Germinal center (tissue), 1 donor: Measurements from ENCODE around the gene PRSS8.

Source experiments
- DNase-seq: peaks from one replicate; pipeline ENCODE4 v3.0.0; 2012; ENCODE audit warnings: mixed read lengths, low spot score

Gene PRSS8

GRCh38 chr16:31128711-31129567 lies 6.6 kb downstream of the PRSS8 start:
- DNase-seq: no peak

DNA sequence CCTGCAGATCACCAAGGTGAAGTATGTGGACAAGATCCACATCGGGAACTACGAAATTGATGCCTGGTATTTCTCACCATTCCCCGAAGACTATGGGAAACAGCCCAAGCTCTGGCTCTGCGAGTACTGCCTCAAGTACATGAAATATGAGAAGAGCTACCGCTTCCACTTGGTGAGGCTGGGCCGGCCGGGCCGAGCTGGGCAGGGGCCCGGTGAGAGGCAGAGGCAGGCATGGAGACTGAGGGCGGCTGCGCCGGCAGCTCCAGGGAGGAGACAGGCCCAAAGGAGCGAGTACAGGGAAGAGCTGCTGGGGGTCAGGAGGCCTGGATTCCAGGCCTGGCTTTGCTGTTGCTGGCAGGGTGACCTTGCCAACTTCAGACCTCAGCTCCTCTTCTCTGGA lies 8.3 kb downstream of the PRSS8 start:
- no peak for DNase-seq

DNA sequence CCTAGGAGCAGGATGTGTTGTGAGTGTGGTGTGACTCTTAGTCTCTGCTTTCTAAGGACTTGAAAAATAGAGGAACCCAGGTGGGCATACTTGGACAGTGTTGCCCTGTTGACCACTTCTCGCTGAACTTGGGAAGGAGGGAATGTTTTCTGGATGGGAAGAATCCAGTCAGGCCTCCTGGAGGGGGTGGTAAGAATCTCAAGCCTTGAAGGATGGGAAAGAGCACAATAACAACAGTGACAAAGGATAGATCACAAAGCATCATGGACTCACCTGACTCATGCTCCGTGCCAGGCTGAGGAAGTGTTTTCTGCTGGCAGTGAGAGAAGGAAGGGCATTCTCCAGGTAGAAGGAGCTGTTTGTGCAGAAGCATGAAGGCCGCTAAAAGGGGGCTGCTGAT lies 9.7 kb downstream of the PRSS8 start:
- DNase-seq: no peak

- DNase-seq: no peak
These were observed 15.4 kb downstream of the PRSS8 start for GRCh38 chr16:31120129-31120528.

- no peak for DNase-seq
These were observed 17.0 kb downstream of the PRSS8 start for GRCh38 chr16:31118223-31119155.

DNA sequence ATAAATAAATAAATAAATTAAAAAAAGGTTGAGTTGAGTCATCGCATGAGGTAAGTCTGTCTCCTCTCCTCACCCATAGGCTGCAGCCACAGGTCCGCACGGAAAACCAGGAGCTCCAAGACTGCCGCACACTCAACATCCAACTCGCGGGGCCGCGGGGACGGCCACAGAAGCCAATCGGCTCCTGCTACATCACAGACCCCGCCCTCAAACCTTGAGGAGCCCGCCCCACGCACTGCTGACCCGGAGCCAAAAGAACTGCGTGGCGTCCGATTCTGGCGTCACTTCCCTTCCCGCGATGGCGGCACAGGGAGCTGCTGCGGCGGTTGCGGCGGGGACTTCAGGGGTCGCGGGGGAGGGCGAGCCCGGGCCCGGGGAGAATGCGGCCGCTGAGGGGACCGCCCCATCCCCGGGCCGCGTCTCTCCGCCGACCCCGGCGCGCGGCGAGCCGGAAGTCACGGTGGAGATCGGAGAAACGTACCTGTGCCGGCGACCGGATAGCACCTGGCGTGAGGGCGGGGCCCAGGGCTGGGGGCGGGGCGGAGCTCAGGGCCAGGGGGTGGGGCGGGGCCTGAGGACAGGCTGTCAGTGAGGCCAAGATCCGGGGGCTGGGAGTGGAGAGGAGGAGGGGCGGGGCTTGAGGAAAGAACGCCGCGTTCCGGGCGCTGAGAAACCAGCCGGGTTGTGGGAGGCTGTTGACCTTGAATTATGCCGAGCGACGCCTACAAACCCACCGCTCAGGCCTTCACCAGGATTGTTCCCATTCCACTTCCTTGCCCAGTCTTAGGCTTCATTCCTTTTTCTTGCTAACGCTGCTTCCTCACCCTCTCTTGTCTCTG lies 17.9 kb downstream of the PRSS8 start, which contains the start of gene KAT8:
TSS of gene KAT8 (plus strand) at position 281 of the 839 bp plus-strand sequence. CDS start at position 299, 18 bp downstream.
- DNase-seq: peak; percentile 98

- no peak for DNase-seq
These were observed 21.1 kb downstream of the PRSS8 start for GRCh38 chr16:31114468-31114867.

DNA sequence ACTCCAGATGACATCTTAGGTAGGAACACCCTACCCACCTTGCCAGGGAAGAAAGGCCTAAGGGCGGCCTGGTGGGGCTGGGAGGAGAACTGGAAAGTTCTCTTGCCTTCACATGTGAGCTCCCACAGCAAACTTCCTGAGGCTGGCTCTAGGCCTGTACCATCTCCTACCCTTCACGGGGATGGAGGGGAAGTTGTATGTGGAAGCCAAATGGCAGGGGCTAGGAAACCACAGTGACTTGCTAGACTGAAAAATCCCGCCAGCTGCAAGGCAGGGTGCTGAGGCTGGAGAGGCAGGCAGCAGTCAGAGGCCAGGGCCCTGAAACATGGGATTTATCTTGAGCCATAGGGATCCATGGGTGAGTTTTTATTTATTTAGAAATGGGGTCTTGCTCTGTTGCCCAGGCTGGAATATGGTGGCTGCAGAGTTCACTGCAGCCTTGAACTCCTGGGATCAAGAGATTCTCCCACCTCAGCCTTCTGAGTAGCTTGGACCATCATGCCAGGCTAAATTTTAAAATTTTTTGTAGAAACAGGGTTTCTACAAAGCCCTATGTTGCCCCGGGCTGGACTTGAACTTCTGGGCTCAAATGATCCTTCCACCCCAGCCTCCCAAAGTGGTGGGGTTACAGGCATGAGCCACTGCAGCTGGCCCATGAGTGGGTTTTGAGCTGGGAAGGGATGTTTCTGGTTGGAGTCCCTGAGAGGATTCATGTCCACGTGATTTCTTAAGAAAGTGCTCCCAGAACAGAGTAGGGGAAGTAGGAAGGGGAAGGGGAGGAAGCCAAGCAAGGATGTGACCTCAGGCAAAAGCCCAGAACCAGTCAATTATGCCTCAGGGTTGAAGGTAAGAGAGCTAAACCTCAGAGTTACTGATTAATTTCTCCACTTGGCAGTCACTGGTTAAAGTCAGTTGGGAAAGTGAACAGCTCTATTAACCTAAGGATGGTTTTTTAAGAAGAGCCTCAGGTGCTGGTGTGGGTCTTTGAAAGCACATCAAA lies 22.1 kb downstream of the PRSS8 start:
- no peak for DNase-seq

DNA sequence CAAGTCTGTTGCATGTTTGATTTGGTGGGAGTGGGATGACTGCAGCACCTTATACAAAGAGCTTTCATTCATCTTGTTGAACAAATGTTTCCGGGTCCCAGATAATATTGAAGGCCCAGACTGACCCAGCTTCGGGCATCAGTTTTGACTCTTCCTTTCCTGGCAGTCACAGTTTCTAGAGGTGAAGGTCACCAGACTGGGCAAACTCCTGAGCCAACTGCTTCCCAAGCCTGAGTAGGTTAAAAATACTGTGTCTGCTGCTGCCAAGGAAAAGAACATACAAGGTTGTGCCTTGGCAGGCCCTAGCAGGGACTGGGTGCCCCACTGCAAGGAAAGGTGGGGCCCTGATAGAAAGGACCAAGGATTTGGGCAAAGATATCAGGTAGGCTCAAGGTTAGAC lies 22.8 kb downstream of the PRSS8 start:
- DNase-seq: no peak

GRCh38 chr16:31111881-31112466 lies 23.6 kb downstream of the PRSS8 start:
- DNase-seq: no peak

GRCh38 chr16:31110106-31111034 lies 25.2 kb downstream of the PRSS8 start:
- no peak for DNase-seq

GRCh38 chr16:31109622-31110021 lies 25.9 kb downstream of the PRSS8 start:
- DNase-seq: no peak

GRCh38 chr16:31108794-31109558 lies 26.6 kb downstream of the PRSS8 start:
- DNase-seq: no peak

DNA sequence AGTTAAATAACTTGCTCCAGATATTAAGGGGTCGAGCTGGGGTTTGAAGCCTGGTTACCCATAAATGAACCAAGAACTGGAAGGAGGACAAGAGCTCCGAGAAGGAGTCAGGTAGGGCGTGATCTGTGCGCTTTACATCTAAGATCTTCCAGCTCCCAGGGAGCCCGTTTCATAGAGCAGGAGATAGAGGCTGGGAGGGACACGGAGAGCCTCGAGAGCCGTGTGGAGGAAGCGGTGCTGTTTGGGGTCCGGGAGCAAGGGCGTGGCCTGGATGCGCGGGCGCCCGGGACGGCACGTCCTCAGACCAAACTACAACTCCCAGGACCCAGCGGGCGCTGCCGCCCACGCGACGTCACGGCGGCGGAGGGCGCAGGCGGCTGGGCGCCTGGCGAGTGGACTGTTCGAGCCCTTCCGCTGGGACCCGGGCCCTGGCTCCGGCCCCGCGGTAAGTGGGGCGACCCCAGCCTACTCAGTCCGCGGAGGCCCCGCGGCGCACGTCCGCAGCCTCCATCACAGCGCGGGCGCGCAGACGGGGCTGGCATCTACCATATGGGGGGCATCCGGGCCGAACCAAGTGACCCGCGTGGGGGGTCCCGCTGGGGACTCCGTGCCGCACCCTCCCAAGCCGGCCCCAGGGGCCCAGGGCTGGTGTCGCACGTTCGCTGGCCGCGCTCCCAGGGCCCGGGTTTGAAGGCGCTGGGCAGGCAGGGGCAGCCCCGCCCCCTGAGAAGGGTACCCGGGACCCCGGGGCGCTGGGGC lies 27.3 kb downstream of the PRSS8 start, which contains the start of gene BCKDK:
TSS of gene BCKDK (plus strand) at position 352 of the 759 bp plus-strand sequence. CDS start 838 bp downstream, outside the sequence.
- peak; percentile 82 for DNase-seq

DNA sequence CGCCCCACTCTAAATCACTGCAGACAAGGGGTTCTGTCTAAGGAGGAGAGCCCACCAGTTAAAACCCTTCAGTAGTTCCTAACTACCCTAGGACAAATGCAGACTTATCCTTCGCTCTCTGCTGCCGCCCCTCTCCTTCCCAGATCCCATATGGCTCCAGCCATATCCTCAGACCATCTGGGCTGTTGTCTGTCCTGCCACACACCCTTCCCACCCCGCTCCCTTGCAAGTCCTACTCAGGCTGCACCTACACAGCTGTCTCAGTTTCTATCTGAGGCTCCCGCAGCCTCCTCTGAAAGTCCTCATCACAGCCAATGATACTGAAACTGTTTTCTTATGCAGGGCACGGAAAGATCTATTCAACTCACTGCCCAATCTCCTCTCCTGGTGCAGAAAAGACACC lies 28.1 kb downstream of the PRSS8 start:
- DNase-seq: no peak

GRCh38 chr16:31106509-31107464 lies 28.7 kb downstream of the PRSS8 start:
- no peak for DNase-seq
